Neural cell (in vitro differentiated cells): ENCODE results near the gene C16orf96. TPM values are rescaled to one million over a fixed set of nuclear protein-coding genes. Genes with fewer than 3 reads are reported as not detected.

Experiments
- H2AFZ ChIP-seq: fragments of 200-600, 300-800 bp; sonication (generic), shearing (Covaris generic); 2 replicates; pipeline ENCODE4 v1.6.0; 2014; ENCODE audit warnings: low read depth, mild to moderate bottlenecking, antibody characterized with exemption, low read length, moderate library complexity
- H3F3A ChIP-seq: fragments of 200-600 bp; shearing (Covaris generic); 2 replicates; pipeline ENCODE4 v1.6.1; 2016; ENCODE audit warnings: mild to moderate bottlenecking, moderate library complexity, mixed read lengths, antibody characterized with exemption, low read length; ENCODE audit not compliant: insufficient read depth, poor library complexity, severe bottlenecking
- H3K27ac ChIP-seq: fragments of 200-600, 300-800 bp; sonication (generic), shearing (Covaris generic); 2 replicates; pipeline ENCODE4 v1.5.1; 2014; ENCODE audit warnings: mild to moderate bottlenecking, low read length, moderate library complexity
- H3K27me3 ChIP-seq: fragments of 300-800, 200-600 bp; sonication (generic), shearing (Covaris generic); 2 replicates; pipeline ENCODE4 v1.6.0; 2014; ENCODE audit warnings: mild to moderate bottlenecking, low read depth, low read length, moderate library complexity; ENCODE audit not compliant: insufficient read depth
- H3K36me3 ChIP-seq: fragments of 300-800, 200-600 bp; sonication (generic), shearing (Covaris generic); 2 replicates; pipeline ENCODE4 v1.5.1; 2014; ENCODE audit warnings: mild to moderate bottlenecking, antibody characterized with exemption, low read length, moderate library complexity; ENCODE audit not compliant: insufficient read depth
- H3K4me2 ChIP-seq: fragments of 300-800, 200-600 bp; sonication (generic), shearing (Covaris generic); 2 replicates; pipeline ENCODE4 v1.6.0; 2014; ENCODE audit warnings: mild to moderate bottlenecking, low read length
- H3K4me3 ChIP-seq: fragments of 300-800, 200-600 bp; sonication (generic), shearing (Covaris generic); 2 replicates; pipeline ENCODE4 v1.5.1; 2014; ENCODE audit warnings: mild to moderate bottlenecking, low read length, moderate library complexity
- H3K79me2 ChIP-seq: fragments of 200-600 bp; shearing (Covaris generic); replicated peaks from 2 replicates; pipeline ENCODE4 v1.6.0; 2014; ENCODE audit warnings: mild to moderate bottlenecking, low read length, moderate library complexity; ENCODE audit not compliant: insufficient read depth
- H3K9ac ChIP-seq: fragments of 300-800, 200-600 bp; sonication (generic), shearing (Covaris generic); 2 replicates; pipeline ENCODE4 v1.6.1; 2016; ENCODE audit warnings: mild to moderate bottlenecking, low read length, mixed read lengths
- H3K9me2 ChIP-seq: fragments of 200-600 bp; shearing (Covaris generic); 2 replicates; pipeline ENCODE4 v1.6.1; 2016; ENCODE audit warnings: mild to moderate bottlenecking, low read length, mixed read lengths; ENCODE audit not compliant: insufficient read depth
- H3K9me3 ChIP-seq: fragments of 200-600, 300-800 bp; sonication (generic), shearing (Covaris generic); 2 replicates; pipeline ENCODE4 v1.6.1; 2016; ENCODE audit warnings: mild to moderate bottlenecking, mixed run types, low read length, moderate library complexity, mixed read lengths
- H4K20me1 ChIP-seq: fragments of 200-600 bp; shearing (Covaris generic); 2 replicates; pipeline ENCODE4 v1.6.1; 2016; ENCODE audit warnings: mild to moderate bottlenecking, mixed run types; ENCODE audit not compliant: insufficient read depth
- CTCF ChIP-seq: fragments of 450-650 bp; IDR thresholded peaks from 2 replicates; pipeline ENCODE4 v1.5.1; 2014; ENCODE audit warnings: antibody characterized with exemption, mild to moderate bottlenecking, moderate library complexity; ENCODE audit not compliant: poor library complexity, severe bottlenecking
- EP300 ChIP-seq: fragments of 450-650 bp; conservative IDR thresholded peaks from 2 replicates; pipeline ENCODE4 v1.6.1; 2014; ENCODE audit warnings: antibody characterized with exemption, mild to moderate bottlenecking, moderate library complexity; ENCODE audit not compliant: poor library complexity, severe bottlenecking
- EZH2 ChIP-seq: fragments of 200-600, 300-800 bp; shearing (Covaris generic), sonication (generic); IDR thresholded peaks from 2 replicates; pipeline ENCODE4 v1.6.1; 2014; ENCODE audit warnings: antibody characterized with exemption, low read length, borderline replicate concordance, mild to moderate bottlenecking; ENCODE audit not compliant: insufficient read depth, poor library complexity, severe bottlenecking
- MXI1 ChIP-seq: fragments of 450-650 bp; conservative IDR thresholded peaks from 2 replicates; pipeline ENCODE4 v1.6.1; 2014; ENCODE audit warnings: antibody characterized with exemption, mild to moderate bottlenecking; ENCODE audit not compliant: poor library complexity, severe bottlenecking
- POLR2AphosphoS5 ChIP-seq: IDR thresholded peaks from 2 replicates; pipeline ENCODE4 v1.6.1; 2012
- RAD21 ChIP-seq: fragments of 450-650 bp; conservative IDR thresholded peaks from 2 replicates; pipeline ENCODE4 v1.6.1; 2014; ENCODE audit warnings: antibody characterized with exemption, mild to moderate bottlenecking, moderate library complexity
- SMC3 ChIP-seq: fragments of 450-650 bp; conservative IDR thresholded peaks from 2 replicates; pipeline ENCODE4 v1.6.1; 2014; ENCODE audit warnings: antibody characterized with exemption, mild to moderate bottlenecking, moderate library complexity; ENCODE audit not compliant: poor library complexity
- TAF1 ChIP-seq: IDR thresholded peaks from 2 replicates; pipeline ENCODE4 v1.6.1; 2012; ENCODE audit warnings: low read depth
- polyA plus RNA-seq: library from polyadenylated mRNA; depleted of rRNA; stranded (reverse); fragments of >200 nt; gene quantifications from 2 replicates; pipeline ENCODE4 v1.2.3, GENCODE V29; 2014
- TF ChIP-seq, protein P1 (sequence below): IDR thresholded peaks from 2 replicates; pipeline ENCODE4 v1.6.1; 2012; ENCODE audit warnings: borderline replicate concordance

Gene C16orf96
- polyA plus RNA-seq, 1 donor from 2014 or later, result 0.21 TPM

DNA sequence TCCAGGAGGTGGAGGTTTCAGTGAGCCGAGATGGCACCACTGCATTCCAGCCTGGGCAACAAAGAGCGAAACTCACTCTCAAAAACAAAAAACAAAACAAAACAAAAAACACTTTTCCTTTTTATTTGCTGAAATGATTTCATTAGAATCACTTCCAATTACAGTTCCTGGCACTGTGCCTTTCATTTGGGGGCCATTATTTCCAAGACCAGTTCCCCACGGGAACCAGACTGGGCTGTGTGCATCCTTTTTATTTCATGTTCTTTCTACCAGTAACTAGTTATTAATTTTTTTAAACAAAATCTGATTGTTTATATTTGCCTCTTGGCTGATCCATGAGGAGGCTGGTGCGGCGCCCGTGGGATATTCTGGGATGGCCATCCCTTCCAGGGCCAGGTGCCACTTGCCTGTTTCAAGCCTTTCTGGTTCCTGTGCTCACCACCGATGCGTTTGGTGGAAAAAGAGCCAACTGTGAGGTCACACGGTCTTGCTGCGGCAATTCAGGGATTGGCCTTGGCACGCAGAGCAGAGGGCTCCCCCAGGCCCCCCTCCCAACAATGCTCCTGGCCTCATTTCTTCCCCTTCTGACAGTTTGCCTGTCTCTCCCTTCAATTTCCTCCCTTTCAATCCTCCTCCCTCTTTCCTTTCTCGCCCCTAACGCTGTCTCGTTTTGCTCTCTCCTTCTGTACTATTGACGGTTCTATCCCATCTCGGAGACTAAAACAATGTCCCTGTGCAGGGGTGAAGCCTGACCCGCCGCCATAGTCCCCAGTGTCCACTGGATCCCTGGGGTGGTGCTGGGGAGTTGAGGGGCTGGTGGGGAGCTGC is 45.1 kb downstream of the C16orf96 start:
- H3K9me3 ChIP-seq, result no peaks in the 10 kb centered on the region
- H3K4me2 ChIP-seq, result no peak overlapping the region
- no peaks in the 10 kb centered on the region for H4K20me1 ChIP-seq
- no peak overlapping the region for H3K9ac ChIP-seq
- H3K36me3 ChIP-seq, result no peaks in the 10 kb centered on the region
- H3K27me3 ChIP-seq, result no peaks in the 10 kb centered on the region
- no peak overlapping the region for H2AFZ ChIP-seq
- H3F3A ChIP-seq, result no peaks in the 10 kb centered on the region
- H3K27ac ChIP-seq, result no peak overlapping the region
- no peaks in the 10 kb centered on the region for H3K9me2 ChIP-seq
- no peak overlapping the region for H3K4me3 ChIP-seq
- no peaks in the 10 kb centered on the region for H3K79me2 ChIP-seq
- TF ChIP-seq, protein P1, sequence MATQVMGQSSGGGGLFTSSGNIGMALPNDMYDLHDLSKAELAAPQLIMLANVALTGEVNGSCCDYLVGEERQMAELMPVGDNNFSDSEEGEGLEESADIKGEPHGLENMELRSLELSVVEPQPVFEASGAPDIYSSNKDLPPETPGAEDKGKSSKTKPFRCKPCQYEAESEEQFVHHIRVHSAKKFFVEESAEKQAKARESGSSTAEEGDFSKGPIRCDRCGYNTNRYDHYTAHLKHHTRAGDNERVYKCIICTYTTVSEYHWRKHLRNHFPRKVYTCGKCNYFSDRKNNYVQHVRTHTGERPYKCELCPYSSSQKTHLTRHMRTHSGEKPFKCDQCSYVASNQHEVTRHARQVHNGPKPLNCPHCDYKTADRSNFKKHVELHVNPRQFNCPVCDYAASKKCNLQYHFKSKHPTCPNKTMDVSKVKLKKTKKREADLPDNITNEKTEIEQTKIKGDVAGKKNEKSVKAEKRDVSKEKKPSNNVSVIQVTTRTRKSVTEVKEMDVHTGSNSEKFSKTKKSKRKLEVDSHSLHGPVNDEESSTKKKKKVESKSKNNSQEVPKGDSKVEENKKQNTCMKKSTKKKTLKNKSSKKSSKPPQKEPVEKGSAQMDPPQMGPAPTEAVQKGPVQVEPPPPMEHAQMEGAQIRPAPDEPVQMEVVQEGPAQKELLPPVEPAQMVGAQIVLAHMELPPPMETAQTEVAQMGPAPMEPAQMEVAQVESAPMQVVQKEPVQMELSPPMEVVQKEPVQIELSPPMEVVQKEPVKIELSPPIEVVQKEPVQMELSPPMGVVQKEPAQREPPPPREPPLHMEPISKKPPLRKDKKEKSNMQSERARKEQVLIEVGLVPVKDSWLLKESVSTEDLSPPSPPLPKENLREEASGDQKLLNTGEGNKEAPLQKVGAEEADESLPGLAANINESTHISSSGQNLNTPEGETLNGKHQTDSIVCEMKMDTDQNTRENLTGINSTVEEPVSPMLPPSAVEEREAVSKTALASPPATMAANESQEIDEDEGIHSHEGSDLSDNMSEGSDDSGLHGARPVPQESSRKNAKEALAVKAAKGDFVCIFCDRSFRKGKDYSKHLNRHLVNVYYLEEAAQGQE, result no peak
- no peak for TF ChIP-seq MXI1
- no peak for TF ChIP-seq POLR2AphosphoS5
- TF ChIP-seq EP300, result no peak
- TF ChIP-seq CTCF, result no peak
- TF ChIP-seq EZH2, result no peak
- TF ChIP-seq SMC3, result no peak
- TF ChIP-seq RAD21, result no peak
- TF ChIP-seq TAF1, result no peak

DNA sequence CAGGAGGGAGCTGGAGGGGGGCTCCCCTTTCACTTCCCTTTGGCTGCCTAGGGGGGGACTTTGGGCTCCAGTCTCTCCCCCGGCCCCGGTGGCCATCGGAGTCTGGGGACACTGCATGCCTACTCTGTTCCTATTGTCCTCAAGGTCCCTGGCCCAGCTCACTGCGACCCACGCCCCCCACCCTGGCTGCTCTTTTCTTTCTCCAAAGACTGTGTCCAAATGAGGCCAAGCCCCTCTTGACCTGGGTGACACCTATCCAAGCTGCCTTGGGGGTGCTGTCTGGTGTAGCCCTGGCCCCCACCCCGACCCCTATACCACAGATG is 45.7 kb downstream of the C16orf96 start:
- H3K79me2 ChIP-seq, result no peaks in the 10 kb centered on the region
- TF ChIP-seq, protein P1, result no peak
- H3K36me3 ChIP-seq, result no peaks in the 10 kb centered on the region
- H3K27ac ChIP-seq, result no peak overlapping the region
- H3K9me3 ChIP-seq, result no peaks in the 10 kb centered on the region
- H3K27me3 ChIP-seq, result no peaks in the 10 kb centered on the region
- no peak overlapping the region for H3K4me3 ChIP-seq
- H3F3A ChIP-seq, result no peaks in the 10 kb centered on the region
- no peaks in the 10 kb centered on the region for H3K9me2 ChIP-seq
- no peaks in the 10 kb centered on the region for H4K20me1 ChIP-seq
- H3K4me2 ChIP-seq, result no peak overlapping the region
- H3K9ac ChIP-seq, result no peak overlapping the region
- no peak overlapping the region for H2AFZ ChIP-seq
